T-helper 2 cell (primary cell): ENCODE data around the gene TBC1D20.
A peak's percentile ranks its signal among the peaks of the same experiment; 100 is the strongest.

Experiments used
- DNase-seq, 5 experiments: peaks; one replicate each; pipeline versions ENCODE4 v3.0.0 to v3.0.0-alpha.2; 2012 to 2022

Gene TBC1D20

GRCh38 chr20:418858-419365 is 43.4 kb downstream of the TBC1D20 start:
- no peak for DNase-seq

- DNase-seq: no peak
Measured at GRCh38 chr20:417801-418342, 44.5 kb downstream of the TBC1D20 start.

- DNase-seq: no peak
Measured at GRCh38 chr20:416950-417800, 45.2 kb downstream of the TBC1D20 start.

GRCh38 chr20:415820-416322 is 46.5 kb downstream of the TBC1D20 start:
- DNase-seq: no peak

- no peak for DNase-seq
Measured at GRCh38 chr20:414161-414560, 48.2 kb downstream of the TBC1D20 start.

GRCh38 chr20:412081-412480 is 50.3 kb downstream of the TBC1D20 start:
- DNase-seq: no peak

GRCh38 chr20:409697-410559 is 52.4 kb downstream of the TBC1D20 start:
- DNase-seq: peak in 1 of 5 experiments; percentile 40

DNA sequence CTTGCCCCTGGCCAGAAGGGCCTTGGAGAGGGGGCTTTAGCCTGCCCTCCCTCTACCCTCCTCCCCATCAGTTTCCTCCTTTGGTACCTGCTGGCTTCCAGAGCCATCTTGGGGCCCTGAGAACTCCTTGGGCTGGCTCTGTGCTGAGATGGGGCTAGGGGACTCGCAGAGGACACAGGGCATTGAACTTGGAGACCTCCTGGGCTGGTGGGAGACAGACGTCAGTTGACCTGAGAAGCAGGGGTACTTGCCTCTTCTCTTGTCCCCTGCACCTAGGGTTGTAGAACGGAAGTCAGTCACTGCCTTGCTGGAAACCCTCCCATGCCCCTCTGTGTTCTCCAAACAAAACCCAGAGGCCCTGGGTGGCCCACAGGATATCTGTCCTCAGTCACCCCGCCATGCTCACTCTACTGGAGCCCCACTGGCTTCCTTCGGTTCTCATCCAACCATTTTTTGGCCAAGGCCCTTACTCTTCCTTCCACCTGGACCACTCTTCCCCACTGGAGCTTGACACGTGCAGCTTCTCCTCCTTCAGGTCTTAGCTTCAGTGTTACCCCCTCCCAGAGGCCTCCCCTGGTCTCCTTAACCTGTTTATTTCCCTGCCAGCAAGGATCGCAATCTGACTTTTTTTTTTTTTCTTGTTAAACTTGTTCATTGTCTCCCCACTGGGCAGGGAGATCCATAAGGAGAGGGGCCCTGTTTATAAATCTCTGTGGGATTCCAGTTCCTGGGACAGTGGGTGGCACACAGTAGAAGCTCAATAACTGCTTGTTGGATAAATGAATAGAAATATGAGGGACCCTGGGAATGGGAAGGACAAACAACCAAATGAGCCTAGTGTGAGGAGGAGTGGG is 53.3 kb downstream of the TBC1D20 start:
- peak in 1 of 5 experiments; percentile 42 for DNase-seq

- DNase-seq: peak; percentile 76 to 91 (median 84)
Measured at GRCh38 chr20:407953-408842, 54.1 kb downstream of the TBC1D20 start, which contains the start of gene RBCK1. Gene RBCK1, plus strand, starts transcription at chr20:408299. Its CDS starts 459 bp downstream, at chr20:408758.

GRCh38 chr20:407133-407952 is 55.0 kb downstream of the TBC1D20 start:
- peak; percentile 10 to 81 (median 55) for DNase-seq

DNA sequence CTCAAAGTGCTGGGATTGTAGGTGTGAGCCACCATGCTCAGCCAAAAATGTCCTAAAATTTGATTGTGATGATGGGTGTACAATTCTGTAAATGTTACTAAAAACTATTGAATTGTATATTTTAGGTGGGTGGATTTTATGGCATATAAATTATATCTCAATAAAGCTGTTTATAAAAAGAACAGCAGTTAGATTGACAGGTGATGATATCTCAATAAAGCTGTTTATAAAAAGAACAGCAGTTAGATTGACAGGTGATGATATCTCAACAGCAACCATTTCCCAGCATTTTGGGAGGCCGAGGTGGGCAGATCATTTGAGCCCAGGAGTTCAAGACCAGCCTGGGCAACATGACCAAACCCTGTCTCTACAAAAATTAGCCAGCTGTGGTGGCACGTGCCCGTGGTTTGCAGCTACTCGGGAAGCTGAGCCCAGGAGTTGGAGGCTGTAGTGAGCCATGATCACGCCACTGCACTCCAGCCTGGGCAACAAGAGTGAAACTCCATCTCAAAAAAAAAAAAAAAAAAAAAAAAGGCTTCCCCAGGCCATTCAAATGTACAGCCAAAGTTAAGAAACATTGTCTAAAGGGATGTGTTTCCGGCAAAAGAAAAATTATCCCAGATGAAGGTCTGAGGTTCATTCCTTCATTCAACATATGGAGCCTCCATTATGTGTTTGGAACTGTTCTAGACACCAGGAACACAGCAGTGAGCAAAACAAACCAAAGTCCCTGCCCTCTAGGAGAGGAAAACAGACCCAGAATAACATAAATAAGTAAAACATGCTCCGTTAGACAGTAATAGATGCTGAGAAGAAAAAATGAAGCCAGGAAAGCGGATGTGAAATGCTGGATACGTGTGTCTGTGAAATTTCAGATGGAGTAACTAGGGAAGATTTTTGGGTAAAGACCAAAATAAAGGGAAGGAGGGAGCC is 55.9 kb downstream of the TBC1D20 start:
- DNase-seq: no peak

- no peak for DNase-seq
Measured at GRCh38 chr20:404088-404487, 58.2 kb downstream of the TBC1D20 start.

GRCh38 chr20:403582-403957 is 58.8 kb downstream of the TBC1D20 start:
- no peak for DNase-seq

GRCh38 chr20:402898-403581 is 59.3 kb downstream of the TBC1D20 start:
- DNase-seq: no peak

GRCh38 chr20:402496-402885 is 59.8 kb downstream of the TBC1D20 start:
- DNase-seq: peak in 1 of 5 experiments; percentile 26

- DNase-seq: peak in 1 of 5 experiments; percentile 29
Measured at GRCh38 chr20:401682-402495, 60.4 kb downstream of the TBC1D20 start.
